DOHH2 (cell line): Measurements from ENCODE around the gene HDX.

Source experiments
- H3F3A ChIP-seq: fragments of 200-600 bp; sonication (generic), shearing (Covaris generic); 2 replicates; pipeline ENCODE4 v1.6.0; 2016; ENCODE audit warnings: antibody characterized with exemption, mild to moderate bottlenecking; ENCODE audit not compliant: control insufficient read depth, insufficient read depth
- H3K27ac ChIP-seq: fragments of 200-600 bp; sonication (generic); 2 replicates; pipeline ENCODE4 v1.5.1; 2014; ENCODE audit warnings: low read depth, mild to moderate bottlenecking, low read length, moderate library complexity
- H3K27me3 ChIP-seq: fragments of 200-600 bp; sonication (generic); 2 replicates; pipeline ENCODE4 v1.6.1; 2014; ENCODE audit warnings: mild to moderate bottlenecking, low read length, mixed read lengths; ENCODE audit not compliant: control insufficient read depth
- H3K36me3 ChIP-seq: fragments of 200-600 bp; sonication (generic); 2 replicates; pipeline ENCODE4 v1.6.1; 2014; ENCODE audit warnings: mild to moderate bottlenecking, low read length, moderate library complexity, mixed read lengths; ENCODE audit not compliant: control insufficient read depth
- H3K4me1 ChIP-seq: fragments of 200-600 bp; sonication (generic); 2 replicates; pipeline ENCODE4 v1.6.1; 2014; ENCODE audit warnings: mild to moderate bottlenecking, low read length, mixed read lengths; ENCODE audit not compliant: control insufficient read depth
- H3K4me2 ChIP-seq: fragments of 200-600 bp; sonication (generic); 2 replicates; pipeline ENCODE4 v1.6.0; 2014; ENCODE audit warnings: mild to moderate bottlenecking, low read length, moderate library complexity
- H3K4me3 ChIP-seq: fragments of 200-600 bp; sonication (generic); 2 replicates; pipeline ENCODE4 v1.5.1; 2014; ENCODE audit warnings: mild to moderate bottlenecking, low read length, mixed read lengths
- H3K79me2 ChIP-seq: fragments of 200-600 bp; sonication (generic); 2 replicates; pipeline ENCODE4 v1.6.1; 2014; ENCODE audit warnings: mild to moderate bottlenecking, low read length, mixed read lengths; ENCODE audit not compliant: control insufficient read depth
- H3K9me2 ChIP-seq: fragments of 200-600 bp; sonication (generic); replicated peaks from 2 replicates; pipeline ENCODE4 v1.6.1; 2014; ENCODE audit warnings: mild to moderate bottlenecking, low read length, mixed read lengths; ENCODE audit not compliant: control insufficient read depth
- H3K9me3 ChIP-seq: fragments of 200-600 bp; sonication (generic); 2 replicates; pipeline ENCODE4 v1.6.1; 2014; ENCODE audit warnings: antibody characterized with exemption, low read length, mixed read lengths; ENCODE audit not compliant: control insufficient read depth, insufficient read depth
- H4K20me1 ChIP-seq: fragments of 200-600 bp; sonication (generic); 2 replicates; pipeline ENCODE4 v1.6.0; 2014; ENCODE audit warnings: low read depth, mild to moderate bottlenecking, antibody characterized with exemption, low read length, moderate library complexity; ENCODE audit not compliant: control insufficient read depth, insufficient read depth
- EZH2phosphoT487 ChIP-seq: fragments of 200-600 bp; sonication (generic); IDR thresholded peaks from 2 replicates; pipeline ENCODE4 v1.6.1; 2017; ENCODE audit warnings: borderline replicate concordance, mild to moderate bottlenecking, antibody characterized with exemption, low read length, moderate library complexity, mixed read lengths
- TF ChIP-seq, protein P1 (sequence below): fragments of 200-600 bp; sonication (generic); IDR thresholded peaks from one replicate; pipeline ENCODE4 v1.5.1; 2014; ENCODE audit warnings: antibody characterized with exemption, mild to moderate bottlenecking, low read depth, low read length; ENCODE audit not compliant: poor library complexity, severe bottlenecking

The HDX gene

DNA sequence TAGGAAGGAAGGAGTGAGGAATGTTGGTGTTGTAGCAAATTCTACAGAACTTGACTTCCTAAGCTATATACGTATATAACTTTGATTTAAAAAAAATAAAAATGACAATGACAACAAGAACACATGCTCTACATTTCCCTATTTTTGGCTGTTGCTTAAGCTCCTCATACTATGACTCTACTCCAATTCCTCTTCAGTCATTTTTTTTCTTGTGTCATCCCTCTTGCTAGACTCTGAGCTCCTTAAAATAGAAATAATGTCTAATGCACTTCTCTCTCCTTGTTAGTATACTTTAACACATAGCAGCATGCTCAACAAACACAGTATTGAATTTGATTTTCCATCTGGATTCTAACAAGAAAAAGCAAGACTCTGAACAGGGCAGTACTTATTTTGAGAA, 144.0 kb downstream of the HDX start:
- no peaks in the 10 kb centered on the region for H3F3A ChIP-seq
- H3K9me3 ChIP-seq = no peaks in the 10 kb centered on the region
- no peaks in the 10 kb centered on the region for H3K27me3 ChIP-seq
- H3K27ac ChIP-seq = no peak overlapping the region
- H3K36me3 ChIP-seq = no peaks in the 10 kb centered on the region
- TF ChIP-seq, protein P1, sequence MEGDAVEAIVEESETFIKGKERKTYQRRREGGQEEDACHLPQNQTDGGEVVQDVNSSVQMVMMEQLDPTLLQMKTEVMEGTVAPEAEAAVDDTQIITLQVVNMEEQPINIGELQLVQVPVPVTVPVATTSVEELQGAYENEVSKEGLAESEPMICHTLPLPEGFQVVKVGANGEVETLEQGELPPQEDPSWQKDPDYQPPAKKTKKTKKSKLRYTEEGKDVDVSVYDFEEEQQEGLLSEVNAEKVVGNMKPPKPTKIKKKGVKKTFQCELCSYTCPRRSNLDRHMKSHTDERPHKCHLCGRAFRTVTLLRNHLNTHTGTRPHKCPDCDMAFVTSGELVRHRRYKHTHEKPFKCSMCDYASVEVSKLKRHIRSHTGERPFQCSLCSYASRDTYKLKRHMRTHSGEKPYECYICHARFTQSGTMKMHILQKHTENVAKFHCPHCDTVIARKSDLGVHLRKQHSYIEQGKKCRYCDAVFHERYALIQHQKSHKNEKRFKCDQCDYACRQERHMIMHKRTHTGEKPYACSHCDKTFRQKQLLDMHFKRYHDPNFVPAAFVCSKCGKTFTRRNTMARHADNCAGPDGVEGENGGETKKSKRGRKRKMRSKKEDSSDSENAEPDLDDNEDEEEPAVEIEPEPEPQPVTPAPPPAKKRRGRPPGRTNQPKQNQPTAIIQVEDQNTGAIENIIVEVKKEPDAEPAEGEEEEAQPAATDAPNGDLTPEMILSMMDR = no peak
- TF ChIP-seq EZH2phosphoT487 = no peak
- H3K4me1 ChIP-seq = no peaks in the 10 kb centered on the region
- no peaks in the 10 kb centered on the region for H3K9me2 ChIP-seq
- H3K79me2 ChIP-seq = no peaks in the 10 kb centered on the region
- H3K4me2 ChIP-seq = no peak overlapping the region
- no peaks in the 10 kb centered on the region for H4K20me1 ChIP-seq
- no peak overlapping the region for H3K4me3 ChIP-seq

DNA sequence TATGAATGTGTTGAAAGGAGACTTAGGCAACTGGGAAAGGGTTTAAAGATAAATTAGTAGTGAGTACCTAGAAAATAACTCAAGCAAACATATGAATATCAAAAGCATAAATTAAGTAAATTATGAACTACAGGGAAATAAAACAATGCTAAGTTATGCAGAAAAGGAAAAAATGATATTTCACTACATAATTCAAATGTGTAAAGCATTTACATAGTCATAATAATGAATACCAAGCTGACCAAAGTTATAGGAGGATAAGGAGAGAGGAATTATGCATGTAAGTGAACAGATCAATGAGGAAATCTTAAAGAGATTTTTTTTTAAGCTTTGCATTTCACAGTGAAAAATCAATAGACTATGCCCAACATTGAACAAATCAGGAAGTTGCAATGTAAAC, 145.0 kb downstream of the HDX start:
- H3F3A ChIP-seq = no peaks in the 10 kb centered on the region
- H3K27ac ChIP-seq = no peak overlapping the region
- H3K9me2 ChIP-seq = no peaks in the 10 kb centered on the region
- H3K27me3 ChIP-seq = no peaks in the 10 kb centered on the region
- no peaks in the 10 kb centered on the region for H3K9me3 ChIP-seq
- no peak overlapping the region for H3K4me2 ChIP-seq
- TF ChIP-seq, protein P1 = no peak
- no peak for TF ChIP-seq EZH2phosphoT487
- H3K36me3 ChIP-seq = no peaks in the 10 kb centered on the region
- H3K4me1 ChIP-seq = no peaks in the 10 kb centered on the region
- H4K20me1 ChIP-seq = no peaks in the 10 kb centered on the region
- no peak overlapping the region for H3K4me3 ChIP-seq
- no peaks in the 10 kb centered on the region for H3K79me2 ChIP-seq

DNA sequence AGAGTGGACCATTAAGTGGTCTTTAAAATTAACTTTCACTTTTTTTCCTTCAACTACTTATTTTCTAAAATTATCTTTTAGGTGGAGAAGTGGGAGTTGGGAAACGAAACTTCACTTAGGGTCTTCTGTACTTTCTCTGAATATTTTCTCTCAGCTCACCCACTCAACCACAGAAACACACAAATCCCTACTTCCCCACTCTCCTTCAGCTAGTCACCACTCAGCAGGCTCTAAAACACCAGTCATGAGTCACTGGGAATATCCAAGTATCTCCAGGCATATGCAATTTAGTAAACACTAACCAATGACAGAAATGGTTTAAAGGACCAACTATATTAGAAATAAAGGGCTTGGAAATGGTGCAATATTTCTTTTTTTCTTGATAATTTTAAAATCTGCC, 161.3 kb downstream of the HDX start:
- no peaks in the 10 kb centered on the region for H3K79me2 ChIP-seq
- no peak overlapping the region for H3K27ac ChIP-seq
- no peaks in the 10 kb centered on the region for H3K36me3 ChIP-seq
- H3K27me3 ChIP-seq = no peaks in the 10 kb centered on the region
- H4K20me1 ChIP-seq = no peaks in the 10 kb centered on the region
- H3K4me3 ChIP-seq = no peak overlapping the region
- no peaks in the 10 kb centered on the region for H3F3A ChIP-seq
- H3K9me2 ChIP-seq = no peaks in the 10 kb centered on the region
- H3K4me1 ChIP-seq = no peaks in the 10 kb centered on the region
- TF ChIP-seq, protein P1 = no peak
- TF ChIP-seq EZH2phosphoT487 = no peak
- H3K9me3 ChIP-seq = no peaks in the 10 kb centered on the region
- H3K4me2 ChIP-seq = no peak overlapping the region
